Vagina (tissue), 2 donors: ENCODE data around the gene RNF31. TPM values are rescaled to one million over a fixed set of nuclear protein-coding genes. Genes with fewer than 3 reads are reported as not detected.
A peak's percentile ranks its signal among the peaks of the same experiment; 100 is the strongest.

ENCODE experiments used
- DNase-seq, 2 donors: peaks; one replicate each; pipeline ENCODE4 v3.0.0-alpha.2; 2017; ENCODE audit errors: extremely low spot score in 2 of 2
- H3K27ac ChIP-seq: fragments of 200-600 bp; sonication (generic); one replicate; pipeline ENCODE4 v1.5.1; 2019
- H3K27me3 ChIP-seq: fragments of 200-600 bp; sonication (generic); one replicate; pipeline ENCODE4 v1.5.1; 2019
- H3K36me3 ChIP-seq, 2 donors: fragments of 200-600 bp; sonication (generic); one replicate each; pipeline ENCODE4 v1.5.1; 2017 to 2019
- H3K4me1 ChIP-seq: fragments of 200-600 bp; sonication (generic); one replicate; pipeline ENCODE4 v1.5.1; 2019
- H3K4me3 ChIP-seq, 2 donors: fragments of 200-600 bp; sonication (generic); 1 replicate in 1 of 2; 2 replicates in 1 of 2; pipeline ENCODE4 v1.5.1; 2016 to 2019
- H3K9me3 ChIP-seq: fragments of 200-600 bp; sonication (generic); one replicate; pipeline ENCODE4 v1.5.1; 2019
- POLR2A ChIP-seq, 2 donors: fragments of 450-650 bp; IDR thresholded peaks; one replicate each; pipeline ENCODE4 v1.6.1; 2017; ENCODE audit warnings: antibody characterized with exemption in 2 of 2, mild to moderate bottlenecking in 2 of 2, moderate library complexity in 2 of 2
- POLR2AphosphoS5 ChIP-seq, 2 donors: sonication (generic); formaldehyde crosslinking; IDR thresholded peaks; one replicate each; pipeline ENCODE4 v1.9.0; 2017; ENCODE audit warnings: antibody characterized with exemption in 2 of 2, mild to moderate bottlenecking in 2 of 2, low read depth in 1 of 2; ENCODE audit not compliant: insufficient read depth in 1 of 2
- intact Hi-C: fragments of 100-400 bp; cut with DNase I; formaldehyde crosslinking; loops from one replicate; pipeline ENCODE4 v1.15.1; 2023
- total RNA-seq: library from RNA; depleted of rRNA; stranded (reverse); fragments of >200 nt; gene quantifications from one replicate; pipeline ENCODE4 v1.2.3, GENCODE V29; 2016
- TF ChIP-seq, protein P1 (sequence below), 3 experiments: fragments of 450-650 bp in 2 of 3; fragments of 200-600 bp in 1 of 3; sonication (generic) in 1 of 3; IDR thresholded peaks; one replicate each; pipeline ENCODE4 v1.5.1; 2017 to 2019; ENCODE audit warnings: antibody characterized with exemption in 3 of 3, mild to moderate bottlenecking in 2 of 3, moderate library complexity in 2 of 3

RNF31 gene
- total RNA-seq, 1 donor from 2014 or later, result 87.9 TPM

DNA sequence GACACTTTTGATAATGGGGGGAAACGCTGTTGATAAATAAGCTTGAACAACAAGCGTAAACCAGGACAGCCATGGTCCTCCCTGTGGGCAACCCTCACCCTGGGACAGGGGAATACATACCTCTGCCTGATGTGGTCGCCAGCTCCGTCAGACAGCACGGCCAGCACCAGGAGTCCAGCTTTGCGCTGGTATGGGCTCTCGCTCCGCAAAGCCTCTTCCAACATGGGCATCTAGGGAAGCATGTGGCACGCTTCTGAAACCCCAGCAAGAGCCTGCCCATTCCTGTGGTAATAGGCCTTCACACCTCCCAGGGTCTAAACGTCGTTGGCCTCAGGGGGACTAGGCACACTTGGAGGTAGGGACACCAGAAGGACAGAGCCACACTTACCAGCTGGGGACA lies 38.4 kb downstream of the RNF31 start:
- Histone ChIP-seq H3K9me3 (no peaks in the 10 kb centered on the region), H3K27ac (no peak overlapping the region), H3K4me3 (no peak overlapping the region), H3K27me3 (no peaks in the 10 kb centered on the region), H3K4me1 (peaks cover 13% of the 10 kb centered on the region), H3K36me3 (peaks cover 0 to 41% of the 10 kb centered on the region in 2 donors)
- no peak for TF ChIP-seq POLR2AphosphoS5 (IDR thresholded peaks at IDR 0.05; ENCODE audit: insufficient read depth in 1 of 2, low read depth in 1 of 2)
- TF ChIP-seq, protein P1, sequence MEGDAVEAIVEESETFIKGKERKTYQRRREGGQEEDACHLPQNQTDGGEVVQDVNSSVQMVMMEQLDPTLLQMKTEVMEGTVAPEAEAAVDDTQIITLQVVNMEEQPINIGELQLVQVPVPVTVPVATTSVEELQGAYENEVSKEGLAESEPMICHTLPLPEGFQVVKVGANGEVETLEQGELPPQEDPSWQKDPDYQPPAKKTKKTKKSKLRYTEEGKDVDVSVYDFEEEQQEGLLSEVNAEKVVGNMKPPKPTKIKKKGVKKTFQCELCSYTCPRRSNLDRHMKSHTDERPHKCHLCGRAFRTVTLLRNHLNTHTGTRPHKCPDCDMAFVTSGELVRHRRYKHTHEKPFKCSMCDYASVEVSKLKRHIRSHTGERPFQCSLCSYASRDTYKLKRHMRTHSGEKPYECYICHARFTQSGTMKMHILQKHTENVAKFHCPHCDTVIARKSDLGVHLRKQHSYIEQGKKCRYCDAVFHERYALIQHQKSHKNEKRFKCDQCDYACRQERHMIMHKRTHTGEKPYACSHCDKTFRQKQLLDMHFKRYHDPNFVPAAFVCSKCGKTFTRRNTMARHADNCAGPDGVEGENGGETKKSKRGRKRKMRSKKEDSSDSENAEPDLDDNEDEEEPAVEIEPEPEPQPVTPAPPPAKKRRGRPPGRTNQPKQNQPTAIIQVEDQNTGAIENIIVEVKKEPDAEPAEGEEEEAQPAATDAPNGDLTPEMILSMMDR (IDR thresholded peaks at IDR 0.05), result no peak
- TF ChIP-seq POLR2A (IDR thresholded peaks at IDR 0.05), result no peak
- intact Hi-C loops, result no loop called here
- DNase-seq, result no peak

DNA sequence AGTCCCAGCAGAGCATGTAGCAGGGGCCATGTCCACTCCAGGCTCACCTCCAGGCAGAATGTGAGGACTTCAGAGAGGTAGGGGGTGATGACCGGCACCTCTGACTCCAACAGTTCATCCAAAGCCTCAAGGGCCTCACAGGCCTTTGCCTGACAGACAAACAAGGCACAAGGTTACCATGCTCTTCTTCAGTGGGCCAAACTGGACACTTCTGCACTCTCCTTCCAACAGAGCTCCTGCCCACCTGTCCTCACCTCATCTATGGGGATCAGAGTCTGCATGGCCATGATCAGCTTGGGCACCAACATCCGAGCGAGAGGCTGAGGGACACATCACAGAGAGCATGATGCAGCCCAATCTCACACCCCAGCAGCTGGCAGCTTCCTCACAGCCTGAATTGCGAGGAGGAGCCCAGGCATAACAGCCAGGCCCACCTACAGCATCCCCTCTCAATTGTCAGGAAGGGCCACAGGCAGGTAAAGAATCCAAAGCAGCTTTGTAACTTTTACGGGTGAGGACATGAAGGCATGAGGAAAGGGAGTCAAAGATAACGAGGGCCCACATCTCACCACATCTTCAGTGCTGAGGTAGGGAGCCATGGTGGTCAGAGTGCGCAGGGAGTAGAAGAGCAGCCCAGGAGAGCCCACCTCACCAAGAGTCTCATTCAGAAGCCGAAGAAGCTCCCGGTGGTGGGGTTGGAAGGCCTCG lies 39.7 kb downstream of the RNF31 start:
- peaks cover 0 to 44% of the 10 kb centered on the region in 2 donors for H3K36me3 ChIP-seq
- no peak overlapping the region for H3K4me3 ChIP-seq
- peaks cover 13% of the 10 kb centered on the region for H3K4me1 ChIP-seq
- TF ChIP-seq POLR2A (IDR thresholded peaks at IDR 0.05) (no peak), POLR2AphosphoS5 (IDR thresholded peaks at IDR 0.05; ENCODE audit: insufficient read depth in 1 of 2, low read depth in 1 of 2) (no peak)
- TF ChIP-seq, protein P1 (IDR thresholded peaks at IDR 0.05), result no peak
- H3K27ac ChIP-seq, result no peak overlapping the region
- H3K9me3 ChIP-seq, result no peaks in the 10 kb centered on the region
- H3K27me3 ChIP-seq, result no peaks in the 10 kb centered on the region
- intact Hi-C loops, result no loop called here
- DNase-seq, result no peak

GRCh38 chr14:24187539-24187915 lies 40.2 kb downstream of the RNF31 start:
- DNase-seq, result no peak
- Histone ChIP-seq H3K4me3 (peak overlapping the region; percentile 50 to 82), H3K27ac (no peak overlapping the region), H3K27me3 (no peaks in the 10 kb centered on the region), H3K4me1 (peaks cover 13% of the 10 kb centered on the region), H3K9me3 (no peaks in the 10 kb centered on the region), H3K36me3 (peaks cover 0 to 50% of the 10 kb centered on the region in 2 donors)
- TF ChIP-seq POLR2AphosphoS5 (IDR thresholded peaks at IDR 0.05; ENCODE audit: insufficient read depth in 1 of 2, low read depth in 1 of 2), result no peak
- TF ChIP-seq, protein P1 (IDR thresholded peaks at IDR 0.05), result no peak
- TF ChIP-seq POLR2A (IDR thresholded peaks at IDR 0.05), result no peak
- intact Hi-C loops, result no loop called here

DNA sequence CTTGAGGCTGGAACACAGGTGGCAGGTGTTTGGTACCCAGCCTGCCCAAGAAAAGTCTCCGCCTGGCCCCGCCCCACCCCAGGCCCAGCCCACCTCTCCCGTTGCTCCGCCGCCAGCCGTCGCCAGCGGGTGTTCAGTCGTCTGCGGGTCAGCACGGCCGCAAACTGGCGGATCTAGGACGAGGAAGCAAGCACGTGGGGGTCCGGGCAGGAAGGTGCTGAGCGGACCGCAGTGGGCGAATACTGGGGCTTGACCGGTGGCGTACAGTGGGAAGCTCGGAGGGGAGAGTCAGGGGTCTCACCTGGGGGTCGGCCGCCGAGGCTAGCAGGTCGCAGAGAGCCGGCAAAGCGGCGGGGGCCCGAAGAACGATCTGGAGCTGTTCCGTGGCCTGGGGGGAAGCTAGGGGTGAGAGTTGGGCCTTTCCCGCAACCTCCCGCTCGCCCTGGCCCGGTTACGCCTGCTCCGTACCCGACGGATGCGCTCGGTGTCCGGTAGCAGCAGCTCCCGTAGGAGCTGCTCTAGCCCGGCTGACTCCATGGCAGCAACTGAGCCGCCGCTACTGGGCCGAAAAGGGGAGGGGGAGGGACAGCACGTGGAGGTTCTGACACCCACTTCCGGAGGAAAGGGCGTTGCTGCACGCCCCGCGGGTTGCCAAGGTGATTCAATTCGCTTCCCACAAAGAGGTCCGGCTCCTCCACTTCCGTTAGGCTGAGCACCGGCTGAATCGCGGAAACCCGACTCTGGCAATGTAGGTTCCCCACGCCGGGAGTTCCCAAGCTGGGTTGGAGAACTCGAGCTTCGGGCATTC lies 41.2 kb downstream of the RNF31 start, which contains the start of gene IPO4:
TSS of gene IPO4 (minus strand) at position 566 of the 808 bp plus-strand sequence. CDS start at position 537, 29 bp downstream.
- peak in 1 of 2 donors; percentile 98 for DNase-seq
- H3K4me1 ChIP-seq, result peaks cover 13% of the 10 kb centered on the region
- H3K36me3 ChIP-seq, result peaks cover 0 to 46% of the 10 kb centered on the region in 2 donors

More for the DNA sequence above, 41.2 kb downstream of the RNF31 start, which contains the start of gene IPO4:
- peak within 1 kb of the TSS; percentile 23 for H3K27ac ChIP-seq
- H3K27me3 ChIP-seq, result no peaks in the 10 kb centered on the region
- H3K4me3 ChIP-seq, result peak within 1 kb of the TSS; percentile 50 to 82
- intact Hi-C loops, result no loop called here
- TF ChIP-seq, protein P1 (IDR thresholded peaks at IDR 0.05), result no peak
- peak; percentile 83 to 98 for TF ChIP-seq POLR2AphosphoS5 (IDR thresholded peaks at IDR 0.05; ENCODE audit: insufficient read depth in 1 of 2, low read depth in 1 of 2)
- peak in 1 of 2 donors; percentile 2 for TF ChIP-seq POLR2A (IDR thresholded peaks at IDR 0.05)
- H3K9me3 ChIP-seq, result no peaks in the 10 kb centered on the region
